ENCODE results near the gene ADAMTSL2. TPM values are rescaled to one million over a fixed set of nuclear protein-coding genes. Genes with fewer than 3 reads are reported as not detected.

Gene ADAMTSL2
- total RNA-seq, 4 donors from 2014 or later: 2.8 to 6.6 (median 3.2) TPM

DNA sequence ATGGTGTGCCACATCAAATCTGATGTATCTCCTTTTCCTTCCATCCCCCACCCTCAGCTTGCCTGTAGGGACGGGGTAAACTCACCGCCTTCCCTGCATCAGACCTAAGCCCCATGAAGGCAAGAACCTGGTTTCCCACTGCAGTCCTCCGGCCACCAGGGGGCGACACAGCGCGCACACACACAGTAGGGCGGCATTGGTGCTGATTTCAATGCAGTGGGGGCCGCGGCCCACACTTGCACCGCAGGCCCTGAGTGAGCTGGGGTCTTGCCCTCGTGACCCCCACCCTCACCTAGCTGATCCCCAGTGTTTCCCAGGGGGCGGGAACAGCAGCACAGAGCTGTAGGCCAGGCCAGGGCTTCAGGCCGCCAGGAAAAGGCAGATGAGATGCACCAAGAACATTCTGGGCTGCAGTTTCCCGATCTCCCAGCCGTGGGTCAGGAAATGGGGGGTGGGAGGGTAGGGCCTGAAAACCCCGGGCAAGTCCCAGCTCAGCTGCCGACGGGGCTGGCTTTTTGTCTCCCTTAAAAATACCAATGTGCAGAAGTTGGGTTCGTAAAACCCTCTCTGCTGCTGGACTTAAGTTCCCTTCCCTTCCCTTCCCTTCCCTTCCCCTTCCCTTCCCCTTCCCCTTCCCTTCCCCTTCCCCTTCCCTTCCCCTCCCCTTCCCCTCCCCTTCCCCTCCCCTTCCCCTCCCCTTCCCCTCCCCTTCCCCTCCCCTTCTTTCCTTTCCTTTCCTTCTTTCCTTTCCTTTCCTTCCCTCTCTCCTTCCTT lies 55.1 kb downstream of the ADAMTSL2 start:
- Histone ChIP-seq H3K36me3 (no peaks in the 10 kb centered on the region), H3K27ac (replicated peaks in 1 of 4) (no peak overlapping the region), H3K4me3 (no peak overlapping the region), H3K4me1 (peaks cover 10 to 16% (median 13%) of the 10 kb centered on the region in 4 donors), H3K27me3 (peaks cover 0 to 82% (median 2%) of the 10 kb centered on the region in 4 donors), H3K9me3 (no peaks in the 10 kb centered on the region)
- intact Hi-C loops (cut with DNase I): no loop called here
- 56% methylated on average over 10 of the region's 19 CpGs for WGBS
- no peak for DNase-seq (ENCODE audit: extremely low spot score)
- TF ChIP-seq, protein P1, sequence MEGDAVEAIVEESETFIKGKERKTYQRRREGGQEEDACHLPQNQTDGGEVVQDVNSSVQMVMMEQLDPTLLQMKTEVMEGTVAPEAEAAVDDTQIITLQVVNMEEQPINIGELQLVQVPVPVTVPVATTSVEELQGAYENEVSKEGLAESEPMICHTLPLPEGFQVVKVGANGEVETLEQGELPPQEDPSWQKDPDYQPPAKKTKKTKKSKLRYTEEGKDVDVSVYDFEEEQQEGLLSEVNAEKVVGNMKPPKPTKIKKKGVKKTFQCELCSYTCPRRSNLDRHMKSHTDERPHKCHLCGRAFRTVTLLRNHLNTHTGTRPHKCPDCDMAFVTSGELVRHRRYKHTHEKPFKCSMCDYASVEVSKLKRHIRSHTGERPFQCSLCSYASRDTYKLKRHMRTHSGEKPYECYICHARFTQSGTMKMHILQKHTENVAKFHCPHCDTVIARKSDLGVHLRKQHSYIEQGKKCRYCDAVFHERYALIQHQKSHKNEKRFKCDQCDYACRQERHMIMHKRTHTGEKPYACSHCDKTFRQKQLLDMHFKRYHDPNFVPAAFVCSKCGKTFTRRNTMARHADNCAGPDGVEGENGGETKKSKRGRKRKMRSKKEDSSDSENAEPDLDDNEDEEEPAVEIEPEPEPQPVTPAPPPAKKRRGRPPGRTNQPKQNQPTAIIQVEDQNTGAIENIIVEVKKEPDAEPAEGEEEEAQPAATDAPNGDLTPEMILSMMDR (IDR thresholded peaks at IDR 0.05): peak; percentile 17 to 26 (median 17)
- no peak for TF ChIP-seq POLR2A (IDR thresholded peaks at IDR 0.05; ENCODE audit: low read depth)

DNA sequence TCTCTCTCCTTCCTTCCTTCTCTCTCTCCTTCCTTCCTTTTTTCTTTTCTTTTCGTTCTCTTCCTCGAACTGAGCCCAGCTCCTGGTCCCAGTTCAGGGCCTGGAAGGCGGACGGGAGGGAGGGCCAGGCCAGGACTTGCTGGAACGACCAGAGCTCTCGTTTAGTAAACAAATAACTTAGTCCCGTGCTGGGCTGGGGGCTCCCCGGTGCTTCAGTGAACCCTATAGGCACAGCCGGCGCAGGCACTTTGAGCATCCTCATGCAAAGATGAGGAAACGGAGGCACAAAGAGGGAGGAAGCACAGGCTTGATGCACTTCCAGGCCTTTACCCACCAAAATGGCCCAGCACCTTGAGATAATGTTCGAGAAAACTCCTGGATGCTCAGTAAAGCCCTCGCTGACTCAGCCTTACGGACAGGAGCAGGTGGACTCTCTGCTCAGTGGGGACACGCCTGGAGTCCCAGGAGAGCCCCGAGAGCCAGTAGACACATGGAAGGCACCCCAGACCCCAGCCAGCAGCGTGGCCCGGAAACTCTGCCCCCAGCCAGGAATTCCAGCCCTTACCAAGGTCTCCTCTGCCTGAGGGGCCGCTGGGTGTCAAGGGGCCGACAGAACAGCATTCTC lies 55.8 kb downstream of the ADAMTSL2 start:
- H3K4me3 ChIP-seq: no peak overlapping the region
- 66% methylated on average over 11 of the region's 20 CpGs for WGBS
- no peak overlapping the region for H3K27ac ChIP-seq (replicated peaks in 1 of 4)
- no peaks in the 10 kb centered on the region for H3K36me3 ChIP-seq
- no peak for DNase-seq (ENCODE audit: extremely low spot score)
- TF ChIP-seq, protein P1 (IDR thresholded peaks at IDR 0.05): no peak
- TF ChIP-seq EP300 (IDR thresholded peaks at IDR 0.05) (no peak), POLR2A (IDR thresholded peaks at IDR 0.05; ENCODE audit: low read depth) (no peak), POLR2AphosphoS5 (IDR thresholded peaks at IDR 0.05) (no peak)
- H3K9me3 ChIP-seq: no peaks in the 10 kb centered on the region
- peaks cover 3 to 9% (median 6%) of the 10 kb centered on the region in 4 donors for H3K4me1 ChIP-seq
- H3K27me3 ChIP-seq: peaks cover 0 to 82% (median 2%) of the 10 kb centered on the region in 4 donors
- intact Hi-C loops (cut with DNase I): no loop called here

DNA sequence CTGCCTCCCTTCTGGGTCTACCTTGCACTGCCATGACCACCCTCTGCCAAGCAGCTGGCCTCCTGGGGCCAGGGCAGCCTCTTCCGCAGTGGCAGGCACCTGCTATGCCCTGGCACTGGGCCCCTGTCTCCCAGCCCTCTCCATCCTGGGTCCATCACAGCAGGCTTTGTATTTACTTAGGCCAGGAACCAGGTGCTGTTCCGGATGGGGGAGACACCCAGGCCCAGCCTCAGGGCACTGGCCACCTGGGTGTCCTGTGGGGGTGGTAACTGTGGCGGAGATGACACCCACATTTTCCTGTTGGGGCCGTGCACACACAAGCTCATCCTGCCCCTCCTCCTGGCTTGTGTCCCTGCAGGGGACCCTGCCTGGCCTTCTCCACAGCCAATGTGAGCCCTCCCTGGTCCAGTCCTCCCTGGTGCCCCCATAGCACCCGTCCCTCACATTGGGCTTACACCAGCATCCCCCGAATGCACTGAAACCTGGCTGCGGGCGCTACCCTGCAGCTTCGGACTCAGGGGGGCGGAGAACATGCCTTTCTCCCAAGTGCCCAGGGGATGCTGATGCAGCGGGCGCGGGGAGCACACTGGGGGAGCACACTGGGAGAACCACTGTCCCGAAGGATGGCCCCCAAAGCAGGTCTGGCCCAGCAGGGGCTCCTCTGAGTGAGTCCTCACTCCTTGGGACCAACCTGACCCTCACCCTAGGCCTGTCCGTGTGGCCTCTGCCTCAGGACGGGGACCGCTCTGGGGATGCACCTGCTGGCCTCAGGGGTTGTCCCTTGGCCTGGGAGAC lies 56.8 kb downstream of the ADAMTSL2 start:
- intact Hi-C loops (cut with DNase I): no loop called here
- no peak overlapping the region for H3K4me3 ChIP-seq
- no peak for DNase-seq (ENCODE audit: extremely low spot score)
- H3K36me3 ChIP-seq: no peaks in the 10 kb centered on the region
- TF ChIP-seq EP300 (IDR thresholded peaks at IDR 0.05) (no peak), POLR2A (IDR thresholded peaks at IDR 0.05; ENCODE audit: low read depth) (no peak), POLR2AphosphoS5 (IDR thresholded peaks at IDR 0.05) (no peak)
- TF ChIP-seq, protein P1 (IDR thresholded peaks at IDR 0.05): no peak
- no peak overlapping the region for H3K27ac ChIP-seq (replicated peaks in 1 of 4)
- peaks cover 0 to 79% (median 0%) of the 10 kb centered on the region in 4 donors for H3K27me3 ChIP-seq
- WGBS: 88% methylated on average over 9 of the region's 17 CpGs
- no peaks in the 10 kb centered on the region for H3K4me1 ChIP-seq
- peaks cover 0 to 4% (median 2%) of the 10 kb centered on the region in 4 donors for H3K9me3 ChIP-seq

DNA sequence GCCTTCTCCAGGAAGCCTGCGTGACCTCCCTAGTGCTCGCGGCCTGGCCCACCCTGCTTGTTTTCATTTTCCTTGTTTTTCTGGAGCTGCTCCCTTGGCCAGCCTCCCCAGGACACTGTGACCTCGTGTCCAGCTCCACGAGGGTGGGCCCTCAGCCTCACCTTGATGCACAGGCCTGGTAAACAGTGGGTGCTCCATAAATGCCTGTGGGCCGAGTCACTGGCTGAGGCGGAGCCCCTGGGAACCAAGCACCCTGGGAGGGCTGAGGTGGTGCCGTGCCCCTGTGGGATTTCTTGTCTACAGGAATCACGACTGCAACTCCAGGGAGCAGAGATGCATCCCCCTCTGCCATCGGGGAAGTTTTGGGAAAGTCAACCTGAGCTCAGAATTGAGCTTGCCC lies 57.5 kb downstream of the ADAMTSL2 start:
- no peaks in the 10 kb centered on the region for H3K36me3 ChIP-seq
- H3K27me3 ChIP-seq: peaks cover 0 to 73% (median 0%) of the 10 kb centered on the region in 4 donors
- peaks cover 0 to 11% (median 8%) of the 10 kb centered on the region in 4 donors for H3K9me3 ChIP-seq
- intact Hi-C loops (cut with DNase I): no loop called here
- DNase-seq (ENCODE audit: extremely low spot score): no peak
- WGBS: 76% methylated on average over 6 of the region's 10 CpGs
- H3K4me3 ChIP-seq: no peak overlapping the region
- TF ChIP-seq EP300 (IDR thresholded peaks at IDR 0.05) (no peak), POLR2A (IDR thresholded peaks at IDR 0.05; ENCODE audit: low read depth) (no peak), POLR2AphosphoS5 (IDR thresholded peaks at IDR 0.05) (no peak)
- TF ChIP-seq, protein P1 (IDR thresholded peaks at IDR 0.05): no peak
- no peak overlapping the region for H3K27ac ChIP-seq (replicated peaks in 1 of 4)
- no peaks in the 10 kb centered on the region for H3K4me1 ChIP-seq
